K562 (cell line): Measurements from ENCODE around the gene CFD. TPM values are rescaled to one million over a fixed set of nuclear protein-coding genes. Genes with fewer than 3 reads are reported as not detected.

Source experiments
- ZNF644 ChIP-seq: fragments of 200-800 bp; sonication (Bioruptor generic); IDR thresholded peaks from 2 replicates; pipeline ENCODE4 v1.6.1; 2016; ENCODE audit warnings: low read depth, missing genetic modification characterization, missing compliant biosample characterization
- polyA plus RNA-seq, 8 experiments: library from polyadenylated mRNA; depleted of rRNA in 4 of 8; stranded (reverse) in 5 of 8; unstranded in 3 of 8; fragments of >200 nt; fragmentation: Nextera tagmentation in 2 of 8; fragmentation: Illumina TruSeq in 1 of 8; extraction: Ambion mirVana in 2 of 8; extraction: Trizol in 1 of 8; gene quantifications; 2 replicates each; pipeline versions ENCODE4 v1.2.1 to v1.2.3, GENCODE V29; 2011 to 2014; ENCODE audit warnings: inconsistent platforms in 1 of 8, missing spikeins in 1 of 8
- total RNA-seq, 7 experiments: library from RNA; depleted of rRNA in 6 of 7; stranded (reverse); fragments of >200 nt in 6 of 7; fragmentation: Illumina TruSeq in 2 of 7; extraction: Trizol in 2 of 7; gene quantifications; 2 replicates each; pipeline versions ENCODE4 v1.2.1 to v1.2.3, GENCODE V29; 2011 to 2021; ENCODE audit warnings: low replicate concordance in 1 of 7
- TF ChIP-seq, protein P1 (sequence below): fragments of 250-450 bp; sonication (Bioruptor Pico); IDR thresholded peaks from 2 replicates; pipeline ENCODE4 v1.4.0; 2020; ENCODE audit warnings: borderline replicate concordance
- TF ChIP-seq, protein P2 (sequence below), 2 experiments: fragments of 450-650 bp; IDR thresholded peaks; 2 replicates each; pipeline ENCODE4 v1.6.1; 2016; ENCODE audit warnings: mild to moderate bottlenecking in 2 of 2, borderline replicate concordance in 1 of 2, low read depth in 1 of 2, moderate library complexity in 1 of 2
- TF ChIP-seq, protein P3 (sequence below): fragments of 200-600 bp; sonication (generic); IDR thresholded peaks from one replicate; pipeline ENCODE4 v1.6.1; 2012; ENCODE audit warnings: mild to moderate bottlenecking, low read depth, low read length, inconsistent platforms

CFD gene
- total and polyA plus RNA-seq, 9 of the 15 experiments (the other 6 are each of a cell fraction or from before 2014, with no cell fraction given): 0.52 to 59.4 (median 7.6) TPM

DNA sequence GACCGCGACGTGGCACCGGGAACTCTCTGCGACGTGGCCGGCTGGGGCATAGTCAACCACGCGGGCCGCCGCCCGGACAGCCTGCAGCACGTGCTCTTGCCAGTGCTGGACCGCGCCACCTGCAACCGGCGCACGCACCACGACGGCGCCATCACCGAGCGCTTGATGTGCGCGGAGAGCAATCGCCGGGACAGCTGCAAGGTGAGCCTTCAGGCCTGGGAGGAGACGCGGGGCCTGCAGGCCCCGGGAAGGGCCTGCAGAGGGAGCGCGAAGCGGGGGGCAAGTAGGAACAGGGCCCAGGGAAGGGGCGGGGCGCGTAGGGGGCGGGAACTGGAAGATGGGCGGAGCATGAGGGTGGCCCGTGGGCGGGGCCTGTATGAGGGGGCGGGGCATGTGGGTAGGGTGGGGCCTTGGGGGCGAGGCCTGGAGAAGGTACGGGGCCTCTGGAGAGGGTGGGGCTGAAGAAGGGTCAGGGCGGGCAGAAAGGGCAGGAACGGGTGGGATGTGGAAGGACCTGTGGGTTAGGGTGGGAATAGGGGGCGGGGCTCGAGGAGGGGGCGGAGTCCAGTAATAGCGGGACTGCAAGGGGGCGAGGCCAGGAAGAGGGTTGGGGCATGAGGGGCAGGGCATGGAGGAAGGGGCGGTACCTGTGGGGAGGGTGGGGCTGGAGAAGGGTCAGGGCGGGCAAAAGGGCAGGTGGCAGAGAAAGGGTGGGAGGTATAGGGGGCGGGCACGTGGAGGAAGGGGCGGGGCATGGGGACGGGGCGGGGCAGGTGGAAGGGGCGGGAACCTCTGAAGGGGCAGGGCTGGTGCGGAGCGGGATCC is 2.5 kb downstream of the CFD start (continued):
- TF ChIP-seq, protein P1, sequence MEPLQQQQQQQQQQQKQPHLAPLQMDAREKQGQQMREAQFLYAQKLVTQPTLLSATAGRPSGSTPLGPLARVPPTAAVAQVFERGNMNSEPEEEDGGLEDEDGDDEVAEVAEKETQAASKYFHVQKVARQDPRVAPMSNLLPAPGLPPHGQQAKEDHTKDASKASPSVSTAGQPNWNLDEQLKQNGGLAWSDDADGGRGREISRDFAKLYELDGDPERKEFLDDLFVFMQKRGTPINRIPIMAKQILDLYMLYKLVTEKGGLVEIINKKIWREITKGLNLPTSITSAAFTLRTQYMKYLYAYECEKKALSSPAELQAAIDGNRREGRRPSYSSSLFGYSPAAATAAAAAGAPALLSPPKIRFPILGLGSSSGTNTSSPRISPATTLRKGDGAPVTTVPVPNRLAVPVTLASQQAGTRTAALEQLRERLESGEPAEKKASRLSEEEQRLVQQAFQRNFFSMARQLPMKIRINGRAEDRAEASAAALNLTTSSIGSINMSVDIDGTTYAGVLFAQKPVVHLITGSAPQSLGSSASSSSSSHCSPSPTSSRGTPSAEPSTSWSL (CRISPR knock-in tag): no peak
- TF ChIP-seq, protein P2, sequence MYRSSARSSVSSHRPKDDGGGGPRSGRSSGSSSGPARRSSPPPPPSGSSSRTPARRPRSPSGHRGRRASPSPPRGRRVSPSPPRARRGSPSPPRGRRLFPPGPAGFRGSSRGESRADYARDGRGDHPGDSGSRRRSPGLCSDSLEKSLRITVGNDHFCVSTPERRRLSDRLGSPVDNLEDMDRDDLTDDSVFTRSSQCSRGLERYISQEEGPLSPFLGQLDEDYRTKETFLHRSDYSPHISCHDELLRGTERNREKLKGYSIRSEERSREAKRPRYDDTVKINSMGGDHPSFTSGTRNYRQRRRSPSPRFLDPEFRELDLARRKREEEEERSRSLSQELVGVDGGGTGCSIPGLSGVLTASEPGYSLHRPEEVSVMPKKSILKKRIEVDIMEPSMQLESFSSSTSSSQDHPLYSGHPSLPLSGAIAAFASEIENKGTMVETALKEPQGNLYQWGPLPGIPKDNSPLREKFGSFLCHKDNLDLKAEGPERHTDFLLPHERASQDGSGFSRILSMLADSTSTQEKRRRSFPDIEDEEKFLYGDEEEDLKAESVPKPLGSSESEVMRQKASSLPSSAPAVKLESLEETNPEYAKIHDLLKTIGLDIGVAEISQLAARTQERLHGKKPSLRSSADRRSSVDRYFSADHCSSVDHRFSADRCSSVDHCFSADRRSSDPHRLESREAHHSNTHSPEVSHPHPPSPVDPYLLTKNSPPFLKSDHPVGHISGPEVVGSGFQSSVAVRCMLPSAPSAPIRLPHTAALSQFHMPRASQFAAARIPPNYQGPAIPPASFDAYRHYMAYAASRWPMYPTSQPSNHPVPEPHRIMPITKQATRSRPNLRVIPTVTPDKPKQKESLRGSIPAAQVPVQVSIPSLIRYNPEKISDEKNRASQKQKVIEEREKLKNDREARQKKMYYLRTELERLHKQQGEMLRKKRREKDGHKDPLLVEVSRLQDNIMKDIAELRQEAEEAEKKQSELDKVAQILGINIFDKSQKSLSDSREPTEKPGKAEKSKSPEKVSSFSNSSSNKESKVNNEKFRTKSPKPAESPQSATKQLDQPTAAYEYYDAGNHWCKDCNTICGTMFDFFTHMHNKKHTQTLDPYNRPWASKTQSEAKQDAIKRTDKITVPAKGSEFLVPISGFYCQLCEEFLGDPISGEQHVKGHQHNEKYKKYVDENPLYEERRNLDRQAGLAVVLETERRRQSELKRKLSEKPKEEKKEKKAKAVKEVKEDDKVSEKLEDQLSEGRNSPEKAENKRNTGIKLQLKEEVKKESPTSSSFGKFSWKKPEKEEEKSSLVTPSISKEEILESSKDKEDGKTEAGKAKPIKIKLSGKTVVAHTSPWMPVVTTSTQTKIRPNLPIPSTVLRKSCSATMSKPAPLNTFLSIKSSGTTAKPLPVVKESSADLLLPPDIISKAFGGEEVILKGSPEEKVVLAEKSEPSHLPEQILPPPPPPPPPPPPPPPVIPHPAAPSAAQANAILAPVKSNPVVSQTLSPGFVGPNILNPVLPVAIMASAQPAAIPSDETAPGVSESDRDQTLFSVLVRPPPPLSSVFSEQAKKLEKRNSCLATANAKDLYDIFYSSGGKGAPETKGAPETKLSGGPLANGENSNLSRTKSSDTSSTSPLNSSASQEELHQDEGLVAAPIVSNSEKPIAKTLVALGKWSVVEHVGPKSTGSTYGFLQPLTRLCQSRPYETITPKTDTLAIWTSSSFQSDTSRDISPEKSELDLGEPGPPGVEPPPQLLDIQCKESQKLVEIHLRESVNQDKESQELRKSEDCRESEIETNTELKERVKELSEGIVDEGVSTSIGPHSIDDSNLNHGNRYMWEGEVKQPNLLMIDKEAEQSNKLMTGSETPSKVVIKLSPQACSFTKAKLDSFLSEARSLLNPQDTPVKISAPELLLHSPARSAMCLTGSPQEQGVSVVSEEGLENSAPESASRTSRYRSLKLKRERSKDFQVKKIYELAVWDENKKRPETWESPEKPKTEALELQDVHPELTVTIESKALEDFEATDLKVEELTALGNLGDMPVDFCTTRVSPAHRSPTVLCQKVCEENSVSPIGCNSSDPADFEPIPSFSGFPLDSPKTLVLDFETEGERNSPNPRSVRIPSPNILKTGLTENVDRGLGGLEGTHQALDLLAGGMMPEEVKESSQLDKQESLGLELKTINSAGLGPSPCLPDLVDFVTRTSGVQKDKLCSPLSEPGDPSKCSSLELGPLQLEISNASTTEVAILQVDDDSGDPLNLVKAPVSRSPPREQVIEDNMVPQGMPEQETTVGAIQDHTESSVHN (IDR thresholded peaks at IDR 0.05; ENCODE audit: borderline replicate concordance in 1 of 2, low read depth in 1 of 2): no peak
- TF ChIP-seq, protein P3, sequence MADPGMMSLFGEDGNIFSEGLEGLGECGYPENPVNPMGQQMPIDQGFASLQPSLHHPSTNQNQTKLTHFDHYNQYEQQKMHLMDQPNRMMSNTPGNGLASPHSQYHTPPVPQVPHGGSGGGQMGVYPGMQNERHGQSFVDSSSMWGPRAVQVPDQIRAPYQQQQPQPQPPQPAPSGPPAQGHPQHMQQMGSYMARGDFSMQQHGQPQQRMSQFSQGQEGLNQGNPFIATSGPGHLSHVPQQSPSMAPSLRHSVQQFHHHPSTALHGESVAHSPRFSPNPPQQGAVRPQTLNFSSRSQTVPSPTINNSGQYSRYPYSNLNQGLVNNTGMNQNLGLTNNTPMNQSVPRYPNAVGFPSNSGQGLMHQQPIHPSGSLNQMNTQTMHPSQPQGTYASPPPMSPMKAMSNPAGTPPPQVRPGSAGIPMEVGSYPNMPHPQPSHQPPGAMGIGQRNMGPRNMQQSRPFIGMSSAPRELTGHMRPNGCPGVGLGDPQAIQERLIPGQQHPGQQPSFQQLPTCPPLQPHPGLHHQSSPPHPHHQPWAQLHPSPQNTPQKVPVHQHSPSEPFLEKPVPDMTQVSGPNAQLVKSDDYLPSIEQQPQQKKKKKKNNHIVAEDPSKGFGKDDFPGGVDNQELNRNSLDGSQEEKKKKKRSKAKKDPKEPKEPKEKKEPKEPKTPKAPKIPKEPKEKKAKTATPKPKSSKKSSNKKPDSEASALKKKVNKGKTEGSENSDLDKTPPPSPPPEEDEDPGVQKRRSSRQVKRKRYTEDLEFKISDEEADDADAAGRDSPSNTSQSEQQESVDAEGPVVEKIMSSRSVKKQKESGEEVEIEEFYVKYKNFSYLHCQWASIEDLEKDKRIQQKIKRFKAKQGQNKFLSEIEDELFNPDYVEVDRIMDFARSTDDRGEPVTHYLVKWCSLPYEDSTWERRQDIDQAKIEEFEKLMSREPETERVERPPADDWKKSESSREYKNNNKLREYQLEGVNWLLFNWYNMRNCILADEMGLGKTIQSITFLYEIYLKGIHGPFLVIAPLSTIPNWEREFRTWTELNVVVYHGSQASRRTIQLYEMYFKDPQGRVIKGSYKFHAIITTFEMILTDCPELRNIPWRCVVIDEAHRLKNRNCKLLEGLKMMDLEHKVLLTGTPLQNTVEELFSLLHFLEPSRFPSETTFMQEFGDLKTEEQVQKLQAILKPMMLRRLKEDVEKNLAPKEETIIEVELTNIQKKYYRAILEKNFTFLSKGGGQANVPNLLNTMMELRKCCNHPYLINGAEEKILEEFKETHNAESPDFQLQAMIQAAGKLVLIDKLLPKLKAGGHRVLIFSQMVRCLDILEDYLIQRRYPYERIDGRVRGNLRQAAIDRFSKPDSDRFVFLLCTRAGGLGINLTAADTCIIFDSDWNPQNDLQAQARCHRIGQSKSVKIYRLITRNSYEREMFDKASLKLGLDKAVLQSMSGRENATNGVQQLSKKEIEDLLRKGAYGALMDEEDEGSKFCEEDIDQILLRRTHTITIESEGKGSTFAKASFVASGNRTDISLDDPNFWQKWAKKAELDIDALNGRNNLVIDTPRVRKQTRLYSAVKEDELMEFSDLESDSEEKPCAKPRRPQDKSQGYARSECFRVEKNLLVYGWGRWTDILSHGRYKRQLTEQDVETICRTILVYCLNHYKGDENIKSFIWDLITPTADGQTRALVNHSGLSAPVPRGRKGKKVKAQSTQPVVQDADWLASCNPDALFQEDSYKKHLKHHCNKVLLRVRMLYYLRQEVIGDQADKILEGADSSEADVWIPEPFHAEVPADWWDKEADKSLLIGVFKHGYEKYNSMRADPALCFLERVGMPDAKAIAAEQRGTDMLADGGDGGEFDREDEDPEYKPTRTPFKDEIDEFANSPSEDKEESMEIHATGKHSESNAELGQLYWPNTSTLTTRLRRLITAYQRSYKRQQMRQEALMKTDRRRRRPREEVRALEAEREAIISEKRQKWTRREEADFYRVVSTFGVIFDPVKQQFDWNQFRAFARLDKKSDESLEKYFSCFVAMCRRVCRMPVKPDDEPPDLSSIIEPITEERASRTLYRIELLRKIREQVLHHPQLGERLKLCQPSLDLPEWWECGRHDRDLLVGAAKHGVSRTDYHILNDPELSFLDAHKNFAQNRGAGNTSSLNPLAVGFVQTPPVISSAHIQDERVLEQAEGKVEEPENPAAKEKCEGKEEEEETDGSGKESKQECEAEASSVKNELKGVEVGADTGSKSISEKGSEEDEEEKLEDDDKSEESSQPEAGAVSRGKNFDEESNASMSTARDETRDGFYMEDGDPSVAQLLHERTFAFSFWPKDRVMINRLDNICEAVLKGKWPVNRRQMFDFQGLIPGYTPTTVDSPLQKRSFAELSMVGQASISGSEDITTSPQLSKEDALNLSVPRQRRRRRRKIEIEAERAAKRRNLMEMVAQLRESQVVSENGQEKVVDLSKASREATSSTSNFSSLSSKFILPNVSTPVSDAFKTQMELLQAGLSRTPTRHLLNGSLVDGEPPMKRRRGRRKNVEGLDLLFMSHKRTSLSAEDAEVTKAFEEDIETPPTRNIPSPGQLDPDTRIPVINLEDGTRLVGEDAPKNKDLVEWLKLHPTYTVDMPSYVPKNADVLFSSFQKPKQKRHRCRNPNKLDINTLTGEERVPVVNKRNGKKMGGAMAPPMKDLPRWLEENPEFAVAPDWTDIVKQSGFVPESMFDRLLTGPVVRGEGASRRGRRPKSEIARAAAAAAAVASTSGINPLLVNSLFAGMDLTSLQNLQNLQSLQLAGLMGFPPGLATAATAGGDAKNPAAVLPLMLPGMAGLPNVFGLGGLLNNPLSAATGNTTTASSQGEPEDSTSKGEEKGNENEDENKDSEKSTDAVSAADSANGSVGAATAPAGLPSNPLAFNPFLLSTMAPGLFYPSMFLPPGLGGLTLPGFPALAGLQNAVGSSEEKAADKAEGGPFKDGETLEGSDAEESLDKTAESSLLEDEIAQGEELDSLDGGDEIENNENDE: no peak
- no peak for TF ChIP-seq ZNF644
